H9 (cell line): ENCODE data around the gene WNK3. TPM values are rescaled to one million over a fixed set of nuclear protein-coding genes. Genes with fewer than 3 reads are reported as not detected.

Experiments used
- DNase-seq: peaks from one replicate; pipeline ENCODE4 v3.0.0-alpha.2; 2017
- H2AFZ ChIP-seq: one replicate; pipeline ENCODE4 v1.6.1; 2013; ENCODE audit warnings: mild to moderate bottlenecking, low read length, control low read depth, moderate library complexity
- H2AK5ac ChIP-seq: 2 replicates; pipeline ENCODE4 v1.6.1; 2013; ENCODE audit warnings: low read length, control low read depth, mixed read lengths; ENCODE audit not compliant: insufficient read length
- H2BK120ac ChIP-seq: one replicate; pipeline ENCODE4 v1.6.1; 2013; ENCODE audit warnings: low read depth, mild to moderate bottlenecking, low read length, control low read depth, inconsistent platforms; ENCODE audit not compliant: poor library complexity, severe bottlenecking
- H2BK12ac ChIP-seq: 2 replicates; pipeline ENCODE4 v1.6.1; 2013; ENCODE audit warnings: low read length, control low read depth, mixed read lengths, low read depth; ENCODE audit not compliant: insufficient read length
- H2BK15ac ChIP-seq: 2 replicates; pipeline ENCODE4 v1.6.1; 2013; ENCODE audit warnings: low read depth, low read length, control low read depth
- H2BK20ac ChIP-seq: one replicate; pipeline ENCODE4 v1.6.1; 2013; ENCODE audit warnings: low read depth, mild to moderate bottlenecking, low read length, control low read depth, inconsistent platforms; ENCODE audit not compliant: poor library complexity, severe bottlenecking
- H2BK5ac ChIP-seq: 2 replicates; pipeline ENCODE4 v1.6.1; 2013; ENCODE audit warnings: low read length, control low read depth, mixed read lengths; ENCODE audit not compliant: insufficient read length
- H3K14ac ChIP-seq: 2 replicates; pipeline ENCODE4 v1.6.1; 2013; ENCODE audit warnings: low read length, control low read depth; ENCODE audit not compliant: insufficient read depth
- H3K18ac ChIP-seq: 2 replicates; pipeline ENCODE4 v1.6.1; 2013; ENCODE audit warnings: low read depth, mild to moderate bottlenecking, mixed read lengths, low read length, control low read depth; ENCODE audit not compliant: insufficient read length
- H3K23ac ChIP-seq: 2 replicates; pipeline ENCODE4 v1.6.1; 2013; ENCODE audit warnings: low read length, control low read depth, mixed read lengths, low read depth; ENCODE audit not compliant: insufficient read length
- H3K23me2 ChIP-seq: 2 replicates; pipeline ENCODE4 v1.6.1; 2013; ENCODE audit warnings: low read depth, mild to moderate bottlenecking, mixed read lengths, low read length, control low read depth; ENCODE audit not compliant: insufficient read length, poor library complexity, severe bottlenecking
- H3K27ac ChIP-seq: 2 replicates; pipeline ENCODE4 v1.5.1; 2013; ENCODE audit warnings: low read length, control low read depth, mixed read lengths, low read depth; ENCODE audit not compliant: insufficient read length
- H3K27me3 ChIP-seq: 2 replicates; pipeline ENCODE4 v1.6.1; 2013; ENCODE audit warnings: low read length, control low read depth, inconsistent platforms; ENCODE audit not compliant: insufficient read depth
- H3K4ac ChIP-seq: 2 replicates; pipeline ENCODE4 v1.6.1; 2013; ENCODE audit warnings: low read depth, mild to moderate bottlenecking, control low read depth, inconsistent platforms, low read length, moderate library complexity
- H3K4me1 ChIP-seq: 2 replicates; pipeline ENCODE4 v1.6.1; 2013; ENCODE audit warnings: low read length, control low read depth, inconsistent platforms; ENCODE audit not compliant: insufficient read depth
- H3K4me2 ChIP-seq: 2 replicates; pipeline ENCODE4 v1.6.1; 2013; ENCODE audit warnings: low read length, control low read depth, mixed read lengths; ENCODE audit not compliant: insufficient read length, insufficient read depth
- H3K56ac ChIP-seq: 2 replicates; pipeline ENCODE4 v1.6.1; 2013; ENCODE audit warnings: low read depth, mild to moderate bottlenecking, mixed read lengths, low read length, control low read depth; ENCODE audit not compliant: insufficient read length
- H3K79me1 ChIP-seq: 2 replicates; pipeline ENCODE4 v1.6.1; 2013; ENCODE audit warnings: low read depth, mild to moderate bottlenecking, moderate library complexity, low read length, control low read depth, inconsistent platforms; ENCODE audit not compliant: insufficient read depth, poor library complexity, severe bottlenecking
- H3K79me2 ChIP-seq: 2 replicates; pipeline ENCODE4 v1.6.1; 2013; ENCODE audit warnings: low read length, control low read depth, inconsistent platforms; ENCODE audit not compliant: insufficient read depth
- H3K9ac ChIP-seq: 2 replicates; pipeline ENCODE4 v1.6.1; 2013; ENCODE audit warnings: low read length, control low read depth, mixed read lengths; ENCODE audit not compliant: insufficient read length; ENCODE audit errors: extremely low read depth
- H3K9me3 ChIP-seq: one replicate; pipeline ENCODE4 v1.6.1; 2013; ENCODE audit warnings: low read depth, low read length, inconsistent platforms; ENCODE audit not compliant: control insufficient read depth
- H3T11ph ChIP-seq: one replicate; pipeline ENCODE4 v1.6.1; 2013; ENCODE audit warnings: mild to moderate bottlenecking, low read length, control low read depth, inconsistent platforms
- H4K20me1 ChIP-seq: one replicate; pipeline ENCODE4 v1.6.1; 2013; ENCODE audit not compliant: control insufficient read depth, insufficient read length, insufficient read depth
- H4K5ac ChIP-seq: 2 replicates; pipeline ENCODE4 v1.6.1; 2013; ENCODE audit warnings: low read depth, mild to moderate bottlenecking, mixed read lengths, low read length, control low read depth; ENCODE audit not compliant: insufficient read length
- H4K8ac ChIP-seq: replicated peaks from 2 replicates; pipeline ENCODE4 v1.6.1; 2013; ENCODE audit warnings: low read length, control low read depth, mixed read lengths, low read depth; ENCODE audit not compliant: insufficient read length
- H4K91ac ChIP-seq: 2 replicates; pipeline ENCODE4 v1.6.1; 2013; ENCODE audit warnings: low read depth, mild to moderate bottlenecking, moderate library complexity, mixed read lengths, low read length, control low read depth; ENCODE audit not compliant: insufficient read length
- H3K27ac Mint-ChIP-seq, 3 experiments: 2 replicates in 2 of 3; 3 replicates in 1 of 3; pipeline ENCODE4 v1.8.0; 2020 to 2021; ENCODE audit warnings: mixed read lengths in 3 of 3, mild to moderate bottlenecking in 1 of 3, moderate library complexity in 1 of 3
- H3K27me3 Mint-ChIP-seq: 2 replicates; pipeline ENCODE4 v1.8.0; 2021; ENCODE audit warnings: low read depth, mild to moderate bottlenecking, moderate library complexity, mixed read lengths
- H3K36me3 Mint-ChIP-seq, 3 experiments: 2 replicates in 2 of 3; 3 replicates in 1 of 3; pipeline ENCODE4 v1.8.0; 2020 to 2021; ENCODE audit warnings: low read depth in 3 of 3, mixed read lengths in 3 of 3; ENCODE audit not compliant: insufficient read depth in 1 of 3
- H3K4me1 Mint-ChIP-seq, 2 experiments: 2 replicates each; pipeline ENCODE4 v1.8.0; 2020; ENCODE audit warnings: mixed read lengths in 2 of 2
- H3K4me3 Mint-ChIP-seq, 2 experiments: 2 replicates in 1 of 2; 3 replicates in 1 of 2; pipeline ENCODE4 v1.8.0; 2020 to 2021; ENCODE audit warnings: mild to moderate bottlenecking in 2 of 2, mixed read lengths in 2 of 2, moderate library complexity in 1 of 2
- H3K9me3 Mint-ChIP-seq, 2 experiments: 2 replicates in 1 of 2; 3 replicates in 1 of 2; pipeline ENCODE4 v1.8.0; 2020; ENCODE audit warnings: mild to moderate bottlenecking in 2 of 2, mixed read lengths in 2 of 2, moderate library complexity in 1 of 2
- CTCF ChIP-seq: fragments of 200-600 bp; sonication (generic); conservative IDR thresholded peaks from 3 replicates; pipeline ENCODE4 v1.8.0; 2021; ENCODE audit warnings: antibody characterized with exemption, mild to moderate bottlenecking
- WGBS: extraction: QIAGEN DNeasy Blood & Tissue Kit; methylation state at CpG from one replicate; pipeline ENCODE4 v1.1.7; 2013; ENCODE audit warnings: missing lambda C conversion rate, low lambda C conversion rate, mixed read lengths; ENCODE audit not compliant: insufficient read length; ENCODE audit errors: extremely low coverage; 5-methylcytosine and 5-hydroxymethylcytosine counted together
- total RNA-seq: library from RNA; stranded (reverse); gene quantifications from 2 replicates; pipeline ENCODE4 v1.2.1, GENCODE V29; 2021

Gene WNK3
- total RNA-seq, 1 experiment from 2014 or later, result 22.8 TPM

DNA sequence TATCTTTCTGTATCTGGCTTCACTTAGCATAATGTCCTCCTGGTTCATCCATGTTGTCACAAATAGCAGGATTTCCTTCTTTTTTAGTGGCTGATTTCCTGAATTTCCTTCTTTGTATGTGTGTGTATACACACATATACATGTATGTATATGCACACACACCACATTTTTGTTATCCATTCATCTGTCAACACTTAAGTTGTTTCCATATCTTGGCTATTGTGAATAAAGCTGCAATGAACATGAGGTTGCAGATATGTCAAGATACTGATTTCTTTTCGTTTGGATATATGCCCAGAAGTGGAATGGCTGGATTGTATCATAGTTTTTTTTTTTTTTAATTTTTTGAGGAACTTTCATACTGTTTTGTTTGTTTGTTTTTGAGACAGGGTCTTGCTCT, 76.2 kb downstream of the WNK3 start:
- Histone ChIP-seq H2BK5ac (no peak overlapping the region), H3K14ac (no peak overlapping the region), H3K79me2 (no peaks in the 10 kb centered on the region), H3K56ac (no peak overlapping the region), H3T11ph (no peak overlapping the region), H4K20me1 (no peaks in the 10 kb centered on the region), H3K9me3 (no peaks in the 10 kb centered on the region), H2BK12ac (no peak overlapping the region), H2BK20ac (no peak overlapping the region), H3K4me2 (no peak overlapping the region), H4K91ac (no peak overlapping the region), H4K8ac (no peak overlapping the region), H3K9ac (no peak overlapping the region), H2AFZ (no peak overlapping the region), H3K27me3 (no peaks in the 10 kb centered on the region), H3K23me2 (no peaks in the 10 kb centered on the region), H3K4ac (no peak overlapping the region), H4K5ac (no peak overlapping the region), H3K18ac (no peak overlapping the region), H2AK5ac (no peak overlapping the region), H3K23ac (no peak overlapping the region), H2BK15ac (no peak overlapping the region), H3K4me1 (no peaks in the 10 kb centered on the region), H2BK120ac (no peak overlapping the region), H3K27ac (no peak overlapping the region), H3K79me1 (no peaks in the 10 kb centered on the region)
- WGBS, result no CpG with 5 or more reads among the region's 1 CpG
- Mint-ChIP-seq H3K27ac (no peak overlapping the region), H3K4me1 (no peaks in the 10 kb centered on the region), H3K9me3 (peaks cover 59 to 61% of the 10 kb centered on the region in 2 experiments), H3K27me3 (no peaks in the 10 kb centered on the region; the same call in 1 of the 2 replicates), H3K4me3 (no peak overlapping the region), H3K36me3 (peaks cover 9 to 26% (median 19%) of the 10 kb centered on the region in 3 experiments; a peak in 6 of 7 replicates)
- TF ChIP-seq CTCF, result no peak
- DNase-seq, result no peak
